Lower leg skin (tissue), 3 donors: Measurements from ENCODE around the gene SLX4IP.

Experiments
- POLR2A ChIP-seq, 2 donors: fragments of 450-650 bp; IDR thresholded peaks; one replicate each; pipeline ENCODE4 v1.6.1; 2016 to 2017; ENCODE audit warnings: antibody characterized with exemption in 2 of 2, mild to moderate bottlenecking in 1 of 2, moderate library complexity in 1 of 2
- TF ChIP-seq, protein P1 (sequence below), 3 donors: fragments of 450-650 bp; IDR thresholded peaks; one replicate each; pipeline ENCODE4 v1.5.1; 2016; ENCODE audit warnings: antibody characterized with exemption in 3 of 3, mild to moderate bottlenecking in 3 of 3, moderate library complexity in 2 of 3

DNA sequence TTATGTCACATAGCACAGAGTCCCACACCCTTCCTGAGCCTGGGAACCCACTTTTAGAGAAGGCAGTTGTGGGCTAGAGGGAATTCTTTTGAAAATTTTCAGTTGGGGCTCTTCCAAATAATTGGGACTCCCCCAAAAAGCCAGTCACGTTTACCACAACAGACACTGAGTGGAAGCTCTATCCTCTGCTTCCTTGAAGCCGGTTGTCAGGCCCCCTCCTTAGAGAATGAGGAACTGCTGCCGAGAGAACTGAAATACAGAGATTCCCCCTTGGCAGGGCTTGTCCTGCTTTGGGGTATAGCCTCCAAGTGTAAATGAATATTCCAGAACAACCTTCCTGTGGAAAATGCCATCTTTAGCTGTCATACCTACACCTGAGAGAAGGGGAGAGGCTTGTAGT lies 241.4 kb downstream of the SLX4IP start:
- TF ChIP-seq, protein P1, sequence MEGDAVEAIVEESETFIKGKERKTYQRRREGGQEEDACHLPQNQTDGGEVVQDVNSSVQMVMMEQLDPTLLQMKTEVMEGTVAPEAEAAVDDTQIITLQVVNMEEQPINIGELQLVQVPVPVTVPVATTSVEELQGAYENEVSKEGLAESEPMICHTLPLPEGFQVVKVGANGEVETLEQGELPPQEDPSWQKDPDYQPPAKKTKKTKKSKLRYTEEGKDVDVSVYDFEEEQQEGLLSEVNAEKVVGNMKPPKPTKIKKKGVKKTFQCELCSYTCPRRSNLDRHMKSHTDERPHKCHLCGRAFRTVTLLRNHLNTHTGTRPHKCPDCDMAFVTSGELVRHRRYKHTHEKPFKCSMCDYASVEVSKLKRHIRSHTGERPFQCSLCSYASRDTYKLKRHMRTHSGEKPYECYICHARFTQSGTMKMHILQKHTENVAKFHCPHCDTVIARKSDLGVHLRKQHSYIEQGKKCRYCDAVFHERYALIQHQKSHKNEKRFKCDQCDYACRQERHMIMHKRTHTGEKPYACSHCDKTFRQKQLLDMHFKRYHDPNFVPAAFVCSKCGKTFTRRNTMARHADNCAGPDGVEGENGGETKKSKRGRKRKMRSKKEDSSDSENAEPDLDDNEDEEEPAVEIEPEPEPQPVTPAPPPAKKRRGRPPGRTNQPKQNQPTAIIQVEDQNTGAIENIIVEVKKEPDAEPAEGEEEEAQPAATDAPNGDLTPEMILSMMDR (IDR thresholded peaks at IDR 0.05), result no peak
- no peak for TF ChIP-seq POLR2A (IDR thresholded peaks at IDR 0.05)
